Neuronal stem cell (in vitro differentiated cells): ENCODE data around the gene HDAC4. TPM values are rescaled to one million over a fixed set of nuclear protein-coding genes. Genes with fewer than 3 reads are reported as not detected.
"Not testable (repeated sequence)": the region's sequence is repeated elsewhere in the genome, so short reads cannot be mapped to it uniquely, and the experiment has no call there.

Source experiments
- DNase-seq: peaks from one replicate; pipeline ENCODE4 v3.0.0-alpha.2; 2013; ENCODE audit warnings: low spot score
- H2AFZ ChIP-seq: one replicate; pipeline ENCODE4 v1.6.1; 2013; ENCODE audit warnings: mild to moderate bottlenecking, low read length, inconsistent platforms
- H2AK5ac ChIP-seq: 2 replicates; pipeline ENCODE4 v1.6.1; 2013; ENCODE audit warnings: low read depth, mild to moderate bottlenecking, inconsistent platforms, low read length, moderate library complexity, mixed read lengths
- H2BK120ac ChIP-seq: 2 replicates; pipeline ENCODE4 v1.6.1; 2013; ENCODE audit warnings: low read depth, mild to moderate bottlenecking, inconsistent platforms, low read length, moderate library complexity, mixed read lengths
- H2BK12ac ChIP-seq: one replicate; pipeline ENCODE4 v1.6.1; 2013; ENCODE audit warnings: low read length, inconsistent platforms
- H2BK15ac ChIP-seq: 2 replicates; pipeline ENCODE4 v1.6.1; 2013; ENCODE audit warnings: mild to moderate bottlenecking, low read length, inconsistent platforms, mixed read lengths
- H2BK5ac ChIP-seq: one replicate; pipeline ENCODE4 v1.6.1; 2013; ENCODE audit warnings: inconsistent platforms, mild to moderate bottlenecking, low read length, moderate library complexity
- H3K14ac ChIP-seq: one replicate; pipeline ENCODE4 v1.6.1; 2013; ENCODE audit warnings: low read length, inconsistent platforms
- H3K18ac ChIP-seq: 2 replicates; pipeline ENCODE4 v1.6.1; 2013; ENCODE audit warnings: low read length, inconsistent platforms
- H3K23ac ChIP-seq: 2 replicates; pipeline ENCODE4 v1.6.1; 2013; ENCODE audit warnings: low read depth, mild to moderate bottlenecking, mixed read lengths, low read length, inconsistent platforms; ENCODE audit not compliant: poor library complexity
- H3K27ac ChIP-seq: replicated peaks from 3 replicates; pipeline ENCODE4 v1.5.1; 2013; ENCODE audit warnings: low read length, inconsistent platforms
- H3K27me3 ChIP-seq, 3 experiments: 2 replicates each; pipeline ENCODE4 v1.6.1; 2013; ENCODE audit warnings: low read length in 3 of 3, mild to moderate bottlenecking in 2 of 3, inconsistent platforms in 1 of 3, low read depth in 1 of 3, mixed read lengths in 1 of 3, moderate library complexity in 1 of 3; ENCODE audit not compliant: control insufficient read depth in 3 of 3, insufficient read depth in 3 of 3
- H3K36me3 ChIP-seq, 2 donors: replicated peaks in 1 of 2; 2 replicates each; pipeline ENCODE4 v1.6.1; 2013; ENCODE audit warnings: low read length in 2 of 2; ENCODE audit not compliant: control insufficient read depth in 2 of 2, insufficient read depth in 2 of 2
- H3K4ac ChIP-seq: 2 replicates; pipeline ENCODE4 v1.6.1; 2013; ENCODE audit warnings: inconsistent platforms, mild to moderate bottlenecking, low read length, moderate library complexity
- H3K4me1 ChIP-seq, 2 donors: 1 replicate in 1 of 2; 2 replicates in 1 of 2; pipeline ENCODE4 v1.6.1; 2013; ENCODE audit warnings: low read length in 2 of 2, low read depth in 1 of 2; ENCODE audit not compliant: control insufficient read depth in 2 of 2, insufficient read depth in 1 of 2
- H3K4me2 ChIP-seq: one replicate; pipeline ENCODE4 v1.6.1; 2013; ENCODE audit warnings: mild to moderate bottlenecking, low read length, inconsistent platforms; ENCODE audit not compliant: insufficient read depth, poor library complexity, severe bottlenecking
- H3K4me3 ChIP-seq, 2 donors: 2 replicates each; pipeline ENCODE4 v1.5.1; 2013; ENCODE audit warnings: low read length in 2 of 2, mild to moderate bottlenecking in 2 of 2, inconsistent platforms in 1 of 2, moderate library complexity in 1 of 2
- H3K79me1 ChIP-seq: one replicate; pipeline ENCODE4 v1.6.1; 2013; ENCODE audit warnings: low read depth, mild to moderate bottlenecking, inconsistent platforms, low read length, moderate library complexity
- H3K9ac ChIP-seq: one replicate; pipeline ENCODE4 v1.6.1; 2013; ENCODE audit warnings: mild to moderate bottlenecking, low read depth, low read length, inconsistent platforms; ENCODE audit not compliant: poor library complexity
- H3K9me3 ChIP-seq, 2 donors: replicated peaks in 1 of 2; 2 replicates each; pipeline versions ENCODE3 to v1.6.1; 2013; ENCODE audit warnings: low read length in 2 of 2, mild to moderate bottlenecking in 2 of 2, inconsistent platforms in 1 of 2, low read depth in 1 of 2, mixed read lengths in 1 of 2, moderate library complexity in 1 of 2; ENCODE audit not compliant: control insufficient read depth in 2 of 2, insufficient read depth in 1 of 2
- H4K8ac ChIP-seq: one replicate; pipeline ENCODE4 v1.6.1; 2013; ENCODE audit warnings: low read depth, mild to moderate bottlenecking, inconsistent platforms, low read length, moderate library complexity
- H4K91ac ChIP-seq: one replicate; pipeline ENCODE4 v1.6.1; 2013; ENCODE audit warnings: low read length, low read depth, mild to moderate bottlenecking, inconsistent platforms; ENCODE audit not compliant: poor library complexity
- WGBS, 2 donors: extraction: QIAGEN DNeasy Blood & Tissue Kit; methylation state at CpG; one replicate each; pipeline ENCODE4 v1.1.7; 2013; ENCODE audit warnings: missing lambda C conversion rate in 2 of 2, mixed read lengths in 1 of 2; ENCODE audit not compliant: insufficient read length in 2 of 2, insufficient replicate concordance in 1 of 2; ENCODE audit errors: extremely low coverage in 2 of 2; 5-methylcytosine and 5-hydroxymethylcytosine counted together
- polyA plus RNA-seq, 2 experiments: library from polyadenylated mRNA; stranded (reverse); fragments of 200-250 nt; gene quantifications; one replicate each; pipeline ENCODE4 v1.2.3, GENCODE V29; 2013

HDAC4 gene
- 15.9 TPM for polyA plus RNA-seq (2013, experiment 1 of 2)
- polyA plus RNA-seq (2013, experiment 2 of 2) = 18.7 TPM

- H4K91ac ChIP-seq = peak within 1 kb of the TSS; percentile 100
- H3K23ac ChIP-seq = peak within 1 kb of the TSS; percentile 100
- peak within 1 kb of the TSS; percentile 99 for H2BK15ac ChIP-seq
- H2BK12ac ChIP-seq = peak within 1 kb of the TSS; percentile 90
- peak within 1 kb of the TSS; percentile 81 for H3K4me2 ChIP-seq
- peak within 1 kb of the TSS; percentile 97 for H2BK5ac ChIP-seq
- H3K9me3 ChIP-seq = peaks cover 2 to 3% of the 10 kb centered on the region in 2 donors
- H4K8ac ChIP-seq = peak within 1 kb of the TSS; percentile 86
- H2AK5ac ChIP-seq = peak within 1 kb of the TSS; percentile 56
- peak within 1 kb of the TSS; percentile 100 for H3K9ac ChIP-seq
- H3K4me1 ChIP-seq = peaks cover 12 to 21% of the 10 kb centered on the region in 2 donors
- H3K36me3 ChIP-seq = peaks cover 0 to 7% of the 10 kb centered on the region in 2 donors
- peak within 1 kb of the TSS; percentile 97 for H2AFZ ChIP-seq
- peak within 1 kb of the TSS; percentile 100 for H3K14ac ChIP-seq
- peak within 1 kb of the TSS; percentile 100 for H3K18ac ChIP-seq
- H2BK120ac ChIP-seq = peak within 1 kb of the TSS; percentile 81
- H3K4me3 ChIP-seq = peak within 1 kb of the TSS; percentile 87 to 88
- H3K27ac ChIP-seq = peak within 1 kb of the TSS; percentile 89
- H3K79me1 ChIP-seq = peaks cover 9% of the 10 kb centered on the region
- no peaks in the 10 kb centered on the region for H3K27me3 ChIP-seq
- peak within 1 kb of the TSS; percentile 99 for H3K4ac ChIP-seq
- no peak for DNase-seq
- no CpG with 5 or more reads among the region's 78 CpGs for WGBS, 2 donors
Observed at GRCh38 chr2:239400596-239401066, at the start of gene HDAC4. Gene HDAC4, minus strand, starts transcription at chr2:239401020. Its CDS starts 48,321 bp downstream, at chr2:239352699.

GRCh38 chr2:239449468-239449867 is 48.6 kb upstream of the HDAC4 start:
- H3K9ac ChIP-seq, H2BK15ac ChIP-seq, H3K27me3 ChIP-seq, H2AK5ac ChIP-seq, H3K4me3 ChIP-seq, H2AFZ ChIP-seq, H3K79me1 ChIP-seq, H3K18ac ChIP-seq, H3K4me1 ChIP-seq, H3K4me2 ChIP-seq, H3K23ac ChIP-seq, H4K91ac ChIP-seq, H3K27ac ChIP-seq, H2BK12ac ChIP-seq, H3K9me3 ChIP-seq, H3K4ac ChIP-seq, H4K8ac ChIP-seq, H2BK120ac ChIP-seq, H3K36me3 ChIP-seq, H2BK5ac ChIP-seq, H3K14ac ChIP-seq, DNase-seq: not testable (repeated sequence)
- no CpG with 5 or more reads among the region's 32 CpGs for WGBS, 2 donors

DNA sequence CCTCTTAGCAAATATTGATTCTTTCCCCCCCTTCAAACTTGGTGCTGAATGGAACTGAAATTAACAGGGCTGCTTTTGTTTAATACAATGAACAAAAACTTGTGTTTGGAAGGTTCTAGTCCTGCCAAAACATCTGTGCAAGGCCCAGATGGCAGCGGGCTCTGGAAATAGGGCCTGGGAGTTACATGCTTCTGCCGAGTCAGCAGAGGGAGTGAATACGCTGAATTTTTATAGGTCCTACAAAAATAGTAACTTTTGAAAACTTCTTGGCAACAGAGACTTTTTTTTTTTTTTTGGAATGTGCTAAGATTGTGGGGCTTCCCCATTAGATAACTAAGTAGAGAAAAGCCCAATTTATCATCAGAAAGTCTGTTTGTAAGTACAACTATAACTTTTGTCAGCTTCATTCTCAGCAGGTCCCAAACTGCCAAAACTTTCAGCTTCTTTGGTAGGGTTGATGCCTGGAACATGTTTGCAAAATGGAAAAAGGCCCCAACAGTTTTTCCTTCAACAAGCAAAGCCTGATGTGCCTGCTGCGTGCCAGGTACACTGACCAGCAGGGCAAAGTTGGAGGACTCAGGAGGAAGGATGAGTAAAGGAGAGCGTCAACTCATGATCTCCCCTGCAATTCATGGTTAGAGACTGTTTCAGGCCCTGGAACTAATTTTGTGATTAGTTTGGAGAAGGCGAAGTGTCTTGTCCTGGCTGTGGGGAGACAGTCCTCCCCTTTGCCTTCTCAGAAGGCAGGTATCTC is 45.1 kb upstream of the HDAC4 start:
- no peak overlapping the region for H3K9ac ChIP-seq

More for the DNA sequence above, 45.1 kb upstream of the HDAC4 start:
- Histone ChIP-seq H4K91ac (no peak overlapping the region), H3K4ac (no peak overlapping the region), H3K4me3 (peak overlapping the region in 1 of 2 donors; percentile 20), H2BK5ac (no peak overlapping the region), H3K79me1 (no peaks in the 10 kb centered on the region), H3K14ac (no peak overlapping the region), H2BK12ac (no peak overlapping the region), H3K4me2 (no peak overlapping the region), H2AFZ (no peak overlapping the region), H2AK5ac (no peak overlapping the region), H3K27ac (no peak overlapping the region), H3K4me1 (peaks cover 6 to 7% of the 10 kb centered on the region in 2 donors), H2BK120ac (no peak overlapping the region), H2BK15ac (no peak overlapping the region), H3K23ac (no peak overlapping the region), H4K8ac (no peak overlapping the region), H3K18ac (no peak overlapping the region), H3K36me3 (no peaks in the 10 kb centered on the region), H3K27me3 (peaks cover 0 to 44% (median 0%) of the 10 kb centered on the region in 3 experiments), H3K9me3 (peaks cover 3 to 12% of the 10 kb centered on the region in 2 donors)
- no CpG with 5 or more reads among the region's 6 CpGs for WGBS, 2 donors
- no peak for DNase-seq
